ENCODE data around the gene NTS. TPM values are rescaled to one million over a fixed set of nuclear protein-coding genes. Genes with fewer than 3 reads are reported as not detected.

NTS gene
- total RNA-seq, 1 experiment from 2014 or later = 21.9 TPM

Other genes with a start within 250 kb of the NTS start
- gene RASSF9, start 37.9 kb upstream of the NTS start, total RNA-seq (2021) = 0.25 to 0.33 TPM (median 0.30 TPM) in 3 replicates